ENCODE measurements around the gene ZDHHC12. TPM values are rescaled to one million over a fixed set of nuclear protein-coding genes. Genes with fewer than 3 reads are reported as not detected.

The ZDHHC12 gene
- polyA plus RNA-seq, 2 of the 4 experiments (the other 2 are of a cell fraction) = 37.6 to 75.7 TPM

GRCh38 chr9:128706671-128707381 lies 17.1 kb downstream of the ZDHHC12 start:
- Histone ChIP-seq H3K27ac (no peak overlapping the region), H3K4me3 (no peak overlapping the region), H3K9me3 (no peaks in the 10 kb centered on the region), H3K4me1 (peaks cover 9% of the 10 kb centered on the region; the same call in 2 of the 3 replicates), H3K4me2 (no peak overlapping the region)
- no peak for ATAC-seq
- ChIA-PET POLR2A (no interaction called here), CTCF (interaction anchor here (0.7 to 4.4 kb wide), 7 partner anchors 11 to 221 kb away, joined by 3 to 14 read pairs (median 4); partner anchors contain the start of gene ENDOG)
- FAIRE-seq = no peak
- no peak for DNase-seq (ENCODE audit: low read depth in 1 of 2, low spot score in 1 of 2)
- 85% methylated on average over 12 of the region's 23 CpGs for WGBS (ENCODE audit: missing lambda C conversion rate)
- TF ChIP-seq GATA3 (IDR thresholded peaks at IDR 0.05; ENCODE audit: borderline replicate concordance) (no peak), RFX5 (IDR thresholded peaks at IDR 0.05) (no peak)

- ChIA-PET POLR2A (no interaction called here), CTCF (interaction anchor here (1.0 to 4.4 kb wide), 10 partner anchors 9 to 222 kb away, joined by 3 to 14 read pairs (median 5); partner anchors contain the start of gene ENDOG)
- 100% methylated on average over 1 of the region's 1 CpG for WGBS (ENCODE audit: missing lambda C conversion rate)
- ATAC-seq = no peak
- Histone ChIP-seq H3K4me1 (peaks cover 9% of the 10 kb centered on the region; the same call in 2 of the 3 replicates), H3K9me3 (no peaks in the 10 kb centered on the region), H3K4me3 (no peak overlapping the region), H3K4me2 (no peak overlapping the region), H3K27ac (no peak overlapping the region)
- TF ChIP-seq FOSL2 (IDR thresholded peaks at IDR 0.05) = no peak
- no peak for TF ChIP-seq FOSL2 (CRISPR knock-in tag; IDR thresholded peaks at IDR 0.05)
- no peak for TF ChIP-seq RFX5 (IDR thresholded peaks at IDR 0.05)
- TF ChIP-seq E2F6 (IDR thresholded peaks at IDR 0.05; ENCODE audit: borderline replicate concordance, low read depth) = no peak
- TF ChIP-seq, protein P1, sequence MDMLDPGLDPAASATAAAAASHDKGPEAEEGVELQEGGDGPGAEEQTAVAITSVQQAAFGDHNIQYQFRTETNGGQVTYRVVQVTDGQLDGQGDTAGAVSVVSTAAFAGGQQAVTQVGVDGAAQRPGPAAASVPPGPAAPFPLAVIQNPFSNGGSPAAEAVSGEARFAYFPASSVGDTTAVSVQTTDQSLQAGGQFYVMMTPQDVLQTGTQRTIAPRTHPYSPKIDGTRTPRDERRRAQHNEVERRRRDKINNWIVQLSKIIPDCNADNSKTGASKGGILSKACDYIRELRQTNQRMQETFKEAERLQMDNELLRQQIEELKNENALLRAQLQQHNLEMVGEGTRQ (IDR thresholded peaks at IDR 0.05) = no peak
- TF ChIP-seq ZC3H11A (IDR thresholded peaks at IDR 0.05) = no peak
- no peak for TF ChIP-seq REST (IDR thresholded peaks at IDR 0.05)
- TF ChIP-seq JUN (IDR thresholded peaks at IDR 0.05) = no peak
- no peak for TF ChIP-seq ESRRA (IDR thresholded peaks at IDR 0.05; ENCODE audit: borderline replicate concordance, low read length)
- TF ChIP-seq ZSCAN20 (CRISPR knock-in tag; IDR thresholded peaks at IDR 0.05) = no peak
- TF ChIP-seq FOXS1 (CRISPR knock-in tag; IDR thresholded peaks at IDR 0.05) = no peak
- DNase-seq (ENCODE audit: low read depth in 1 of 2, low spot score in 1 of 2) = no peak
- no peak for FAIRE-seq
These were observed 17.9 kb downstream of the ZDHHC12 start for GRCh38 chr9:128706045-128706444.

DNA sequence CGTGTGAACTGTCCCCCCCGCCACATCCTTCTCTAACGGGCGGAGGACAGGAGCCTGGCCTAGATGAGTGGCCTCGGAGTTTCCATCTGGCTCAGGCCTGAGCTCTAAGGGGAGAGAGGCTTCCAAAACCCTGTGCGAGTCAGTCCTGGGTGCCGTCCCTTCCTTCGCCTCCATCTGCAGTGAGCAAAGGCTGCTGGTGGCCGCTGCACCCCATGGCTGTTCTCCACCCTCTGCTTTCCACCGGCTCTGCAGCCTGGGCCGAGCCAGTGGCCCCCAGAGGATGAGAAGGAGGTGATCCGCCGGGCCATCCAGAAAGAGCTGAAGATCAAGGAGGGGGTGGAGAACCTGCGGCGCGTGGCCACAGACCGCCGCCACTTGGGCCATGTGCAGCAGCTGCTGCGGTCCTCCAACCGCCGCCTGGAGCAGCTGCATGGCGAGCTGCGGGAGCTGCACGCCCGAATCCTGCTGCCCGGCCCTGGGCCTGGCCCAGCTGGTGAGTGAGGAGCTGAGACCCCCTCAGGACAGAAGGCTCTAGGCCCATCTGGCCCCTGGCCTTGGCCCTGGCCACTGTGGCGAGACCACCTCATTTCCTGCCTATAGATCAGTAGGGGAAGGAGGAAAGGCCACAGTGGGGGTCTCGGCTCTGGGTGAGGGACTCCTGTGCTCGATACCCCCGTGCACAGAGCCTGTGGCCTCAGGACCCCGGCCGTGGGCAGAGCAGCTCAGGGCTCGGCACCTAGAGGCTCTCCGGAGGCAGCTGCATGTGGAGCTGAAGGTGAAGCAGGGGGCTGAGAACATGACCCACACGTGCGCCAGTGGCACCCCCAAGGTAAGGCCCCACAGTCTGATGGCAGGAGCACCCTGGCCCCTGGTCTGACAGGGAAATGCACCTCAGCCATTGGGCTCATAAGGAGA lies 18.6 kb downstream of the ZDHHC12 start:
- CTCF ChIA-PET = interaction anchor here (1.0 to 4.4 kb wide), 9 partner anchors 8 to 222 kb away, joined by 3 to 14 read pairs (median 7); partner anchors contain the start of gene ENDOG
- WGBS (ENCODE audit: missing lambda C conversion rate) = 95% methylated on average over 23 of the region's 36 CpGs
- POLR2A ChIA-PET = interaction anchor here (0.6 kb wide), 2 partner anchors 19 to 57 kb away, joined by 3 to 5 read pairs; no protein-coding TSS in a partner anchor
- TF ChIP-seq SMC3 (IDR thresholded peaks at IDR 0.05) = no peak
- no peak for TF ChIP-seq CTCF (IDR thresholded peaks at IDR 0.05)
- TF ChIP-seq, protein P2, sequence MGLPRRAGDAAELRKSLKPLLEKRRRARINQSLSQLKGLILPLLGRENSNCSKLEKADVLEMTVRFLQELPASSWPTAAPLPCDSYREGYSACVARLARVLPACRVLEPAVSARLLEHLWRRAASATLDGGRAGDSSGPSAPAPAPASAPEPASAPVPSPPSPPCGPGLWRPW (IDR thresholded peaks at IDR 0.05) = no peak
- no peak for TF ChIP-seq MAZ (IDR thresholded peaks at IDR 0.05; ENCODE audit: borderline replicate concordance, low read depth, low read length)
- TF ChIP-seq MAFK (IDR thresholded peaks at IDR 0.05; ENCODE audit: partially characterized antibody) = no peak
- no peak for TF ChIP-seq CHD2 (IDR thresholded peaks at IDR 0.05; ENCODE audit: low read length, partially characterized antibody)
- TF ChIP-seq ZSCAN20 (CRISPR knock-in tag; IDR thresholded peaks at IDR 0.05) = no peak
- no peak for TF ChIP-seq MAX (IDR thresholded peaks at IDR 0.05)
- TF ChIP-seq BHLHE40 (IDR thresholded peaks at IDR 0.05; ENCODE audit: low read depth, low read length) = no peak
- TF ChIP-seq EHF (CRISPR knock-in tag; IDR thresholded peaks at IDR 0.05) = no peak
- TF ChIP-seq RARB (CRISPR knock-in tag; IDR thresholded peaks at IDR 0.05) = no peak
- TF ChIP-seq ZC3H11A (IDR thresholded peaks at IDR 0.05) = no peak
- no peak for TF ChIP-seq PHF8 (IDR thresholded peaks at IDR 0.05; ENCODE audit: borderline replicate concordance, low read depth)
- no peak for TF ChIP-seq EP300 (IDR thresholded peaks at IDR 0.05)
- TF ChIP-seq POLR2A (IDR thresholded peaks at IDR 0.05; ENCODE audit: low read length) = no peak

More for the DNA sequence above, 18.6 kb downstream of the ZDHHC12 start:
- Histone ChIP-seq H3K4me2 (no peak overlapping the region), H3K9me3 (no peaks in the 10 kb centered on the region), H3K27ac (no peak overlapping the region), H3K4me3 (no peak overlapping the region), H3K4me1 (peaks cover 9% of the 10 kb centered on the region; the same call in 2 of the 3 replicates)
- DNase-seq (ENCODE audit: low read depth in 1 of 2, low spot score in 1 of 2) (no peak), FAIRE-seq (no peak), ATAC-seq (no peak)
